ENCODE data around the gene ALDH1B1.

The ALDH1B1 gene

GRCh38 chr9:38437193-38437823 is 44.8 kb downstream of the ALDH1B1 start:
- DNase-seq (ENCODE audit: low read depth in 2 of 3, low spot score in 2 of 3), result no peak

GRCh38 chr9:38439291-38439915 is 46.9 kb downstream of the ALDH1B1 start:
- DNase-seq (ENCODE audit: low read depth in 2 of 3, low spot score in 2 of 3), result no peak

- no peak for DNase-seq (ENCODE audit: low read depth in 2 of 3, low spot score in 2 of 3)
These were observed 47.4 kb downstream of the ALDH1B1 start for GRCh38 chr9:38439916-38440301.

GRCh38 chr9:38440516-38440915 is 48.0 kb downstream of the ALDH1B1 start:
- DNase-seq (ENCODE audit: low read depth in 2 of 3, low spot score in 2 of 3), result no peak

- DNase-seq (ENCODE audit: low read depth in 2 of 3, low spot score in 2 of 3), result no peak
These were observed 49.0 kb downstream of the ALDH1B1 start for GRCh38 chr9:38441347-38442085.

- DNase-seq (ENCODE audit: low read depth in 2 of 3, low spot score in 2 of 3), result no peak
These were observed 50.1 kb downstream of the ALDH1B1 start for GRCh38 chr9:38442473-38443096.

GRCh38 chr9:38443181-38443580 is 50.7 kb downstream of the ALDH1B1 start:
- no peak for DNase-seq (ENCODE audit: low read depth in 2 of 3, low spot score in 2 of 3)

GRCh38 chr9:38443597-38443996 is 51.1 kb downstream of the ALDH1B1 start:
- no peak for DNase-seq (ENCODE audit: low read depth in 2 of 3, low spot score in 2 of 3)

GRCh38 chr9:38445154-38446043 is 52.9 kb downstream of the ALDH1B1 start:
- DNase-seq (ENCODE audit: low read depth in 2 of 3, low spot score in 2 of 3), result no peak

- DNase-seq (ENCODE audit: low read depth in 2 of 3, low spot score in 2 of 3), result no peak
These were observed 55.2 kb downstream of the ALDH1B1 start for GRCh38 chr9:38447703-38448102.

All from activated CD8-positive, alpha-beta memory T cell treated with anti-CD3 and anti-CD28 coated beads for 48 hours (primary cell).